ENCODE results near the gene MFSD11. TPM values are rescaled to one million over a fixed set of nuclear protein-coding genes. Genes with fewer than 3 reads are reported as not detected.
"Not testable (repeated sequence)": the region's sequence is repeated elsewhere in the genome, so short reads cannot be mapped to it uniquely, and the experiment has no call there.

Gene MFSD11
- total RNA-seq, 1 experiment from 2014 or later, result 40.4 TPM

- peak within 1 kb of the TSS; percentile 96 for H3K27ac Mint-ChIP-seq (ENCODE audit: unreplicated experiment)
- ChIA-PET CTCF (interaction anchor here (0.7 kb wide), 1 partner anchor 10 kb away, joined by 3 read pairs; no protein-coding TSS in a partner anchor), POLR2A (interaction anchor here (0.6 to 1.6 kb wide), 8 partner anchors 8 to 1306 kb away, joined by 3 to 9 read pairs (median 3); no protein-coding TSS in a partner anchor)
- DNase-seq, result peak; percentile 99
- H3K9me3 ChIP-seq, result no peaks in the 10 kb centered on the region
- H3K4me1 Mint-ChIP-seq (ENCODE audit: low read depth, unreplicated experiment), result peaks cover 21% of the 10 kb centered on the region
- intact Hi-C loops (cut with micrococcal nuclease; ENCODE audit: unreplicated experiment), result loop anchor here (1.0 kb wide), 1 partner anchor 26 kb away; no protein-coding TSS in a partner anchor
- peaks cover 18% of the 10 kb centered on the region for H3K4me1 ChIP-seq
- peaks cover 76% of the 10 kb centered on the region for H3K36me3 Mint-ChIP-seq (ENCODE audit: insufficient read depth, unreplicated experiment)
- no peaks in the 10 kb centered on the region for H3K9me3 Mint-ChIP-seq (ENCODE audit: unreplicated experiment)
- H3K4me3 ChIP-seq (ENCODE audit: low read depth, low read length), result peak within 1 kb of the TSS; percentile 97
- no peaks in the 10 kb centered on the region for H3K27me3 Mint-ChIP-seq (ENCODE audit: insufficient read depth, unreplicated experiment)
- BruUV-seq (replicated peaks), result no TSS peak
- H3K4me3 Mint-ChIP-seq (ENCODE audit: unreplicated experiment), result peak within 1 kb of the TSS; percentile 96
- H3K36me3 ChIP-seq (ENCODE audit: control insufficient read depth, insufficient read depth, low read length), result peaks cover 11% of the 10 kb centered on the region
- no peak for TF ChIP-seq CTCF (IDR thresholded peaks at IDR 0.05; ENCODE audit: insufficient read depth in 1 of 2, low read depth in 1 of 2, low read length in 1 of 2, severe bottlenecking in 1 of 2, unreplicated experiment in 1 of 2)
- no peaks in the 10 kb centered on the region for H3K27me3 ChIP-seq (replicated peaks; ENCODE audit: control insufficient read depth, insufficient read depth, low read length)
These were observed 740 bp upstream of the MFSD11 start, which contains the start of gene SRSF2 for GRCh38 chr17:76737082-76737675. Gene SRSF2, minus strand, starts transcription at chr17:76737331. Its CDS starts 171 bp downstream, at chr17:76737160.

DNA sequence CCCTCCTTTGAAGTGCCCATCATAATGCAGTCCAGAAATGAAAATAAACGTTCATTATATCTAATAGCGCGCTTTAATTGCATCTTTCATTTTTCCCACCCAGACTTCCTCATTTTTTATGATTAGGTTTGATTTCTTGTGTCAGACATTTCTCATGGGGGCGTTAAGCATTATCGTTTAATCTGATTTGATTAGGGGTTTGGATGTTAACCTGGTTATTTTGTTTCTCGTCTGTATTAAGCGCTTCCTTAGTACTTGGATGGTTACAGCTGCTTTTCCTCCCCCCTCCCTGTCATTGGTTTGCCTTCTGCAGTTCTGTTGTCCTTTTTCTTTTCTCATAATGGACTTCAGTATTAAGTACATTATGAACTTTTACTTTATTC lies 540 bp downstream of the MFSD11 start:
- no peaks in the 10 kb centered on the region for H3K27me3 Mint-ChIP-seq (ENCODE audit: insufficient read depth, unreplicated experiment)
- Histone ChIP-seq H3K4me1 (peaks cover 16% of the 10 kb centered on the region), H3K9me3 (no peaks in the 10 kb centered on the region), H3K36me3 (ENCODE audit: control insufficient read depth, insufficient read depth, low read length) (peaks cover 10% of the 10 kb centered on the region), H3K4me3 (ENCODE audit: low read depth, low read length) (peak overlapping the region; percentile 64), H3K27me3 (replicated peaks; ENCODE audit: control insufficient read depth, insufficient read depth, low read length) (no peaks in the 10 kb centered on the region)
- POLR2A ChIA-PET, result interaction anchor here (0.5 to 1.1 kb wide), 4 partner anchors 11 to 181 kb away, joined by 3 to 9 read pairs (median 4); no protein-coding TSS in a partner anchor
- peaks cover 63% of the 10 kb centered on the region for H3K36me3 Mint-ChIP-seq (ENCODE audit: insufficient read depth, unreplicated experiment)
- no peaks in the 10 kb centered on the region for H3K9me3 Mint-ChIP-seq (ENCODE audit: unreplicated experiment)
- intact Hi-C loops (cut with micrococcal nuclease; ENCODE audit: unreplicated experiment), result loop anchor here (2.0 kb wide), 1 partner anchor 42 kb away; no protein-coding TSS in a partner anchor
- no peak for DNase-seq
- H3K27ac Mint-ChIP-seq (ENCODE audit: unreplicated experiment), result peak overlapping the region; percentile 96
- TF ChIP-seq CTCF (IDR thresholded peaks at IDR 0.05; ENCODE audit: insufficient read depth in 1 of 2, low read depth in 1 of 2, low read length in 1 of 2, severe bottlenecking in 1 of 2, unreplicated experiment in 1 of 2), result no peak
- peaks cover 21% of the 10 kb centered on the region for H3K4me1 Mint-ChIP-seq (ENCODE audit: low read depth, unreplicated experiment)
- CTCF ChIA-PET, result interaction anchor here (1.3 kb wide), 1 partner anchor 11 kb away, joined by 7 read pairs; the partner anchor contains the start of gene METTL23
- peak overlapping the region; percentile 96 for H3K4me3 Mint-ChIP-seq (ENCODE audit: unreplicated experiment)
- BruUV-seq (replicated peaks), result TSS peak; percentile 65

DNA sequence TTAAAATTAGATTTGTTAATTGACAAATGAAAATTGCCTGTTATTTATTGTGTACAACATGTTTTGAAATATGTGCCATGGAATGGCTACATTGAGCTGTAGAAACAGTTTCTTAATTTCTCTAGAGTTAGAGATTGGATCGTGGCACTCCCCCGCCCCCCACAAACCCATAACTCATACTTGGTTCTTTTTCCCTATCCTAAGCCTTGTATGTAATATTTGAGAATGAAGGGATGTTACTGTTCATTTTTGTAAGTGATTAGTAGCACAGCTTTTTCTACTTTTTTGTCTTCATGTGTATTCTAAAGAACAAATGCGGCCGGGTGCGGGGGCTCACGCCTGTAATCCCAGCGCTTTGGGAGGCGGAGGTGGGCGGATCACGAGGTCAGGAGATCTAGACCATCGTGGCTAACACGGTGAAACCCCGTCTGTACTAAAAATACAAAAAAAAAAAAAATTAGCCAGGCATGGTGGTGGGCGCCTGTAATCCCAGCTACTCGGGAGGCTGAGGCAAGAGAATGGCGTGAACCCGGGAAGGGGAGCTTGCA lies 1.7 kb downstream of the MFSD11 start:
- H3K9me3 Mint-ChIP-seq (ENCODE audit: unreplicated experiment); BruUV-seq (replicated peaks); H3K27ac Mint-ChIP-seq (ENCODE audit: unreplicated experiment); H3K27me3 ChIP-seq (replicated peaks; ENCODE audit: control insufficient read depth, insufficient read depth, low read length); H3K4me3 ChIP-seq (ENCODE audit: low read depth, low read length); H3K4me1 ChIP-seq; DNase-seq; H3K9me3 ChIP-seq; CTCF ChIA-PET; H3K27me3 Mint-ChIP-seq (ENCODE audit: insufficient read depth, unreplicated experiment); H3K36me3 ChIP-seq (ENCODE audit: control insufficient read depth, insufficient read depth, low read length); H3K4me3 Mint-ChIP-seq (ENCODE audit: unreplicated experiment): not testable (repeated sequence)
- POLR2A ChIA-PET, result interaction anchor here (0.5 kb wide), 1 partner anchor 23 kb away, joined by 3 read pairs; no protein-coding TSS in a partner anchor
- Mint-ChIP-seq H3K36me3 (ENCODE audit: insufficient read depth, unreplicated experiment) (peaks cover 61% of the 10 kb centered on the region), H3K4me1 (ENCODE audit: low read depth, unreplicated experiment) (peaks cover 12% of the 10 kb centered on the region)
- intact Hi-C loops (cut with micrococcal nuclease; ENCODE audit: unreplicated experiment), result loop anchor here (2.0 kb wide), 1 partner anchor 41 kb away; no protein-coding TSS in a partner anchor
